Mesothelial cell of epicardium (in vitro differentiated cells): ENCODE measurements around the gene RIC3. TPM values are rescaled to one million over a fixed set of nuclear protein-coding genes. Genes with fewer than 3 reads are reported as not detected.

ENCODE experiments used
- DNase-seq, 2 experiments: peaks; one replicate each; pipeline ENCODE4 v3.0.0; 2021; ENCODE audit warnings: low spot score in 2 of 2; ENCODE audit not compliant: unreplicated experiment in 2 of 2
- H3K27ac Mint-ChIP-seq: 2 replicates; pipeline ENCODE4 v1.8.0; 2021; ENCODE audit warnings: mixed read lengths
- H3K27me3 Mint-ChIP-seq: 2 replicates; pipeline ENCODE4 v1.8.0; 2021; ENCODE audit warnings: low read depth, mixed read lengths
- H3K36me3 Mint-ChIP-seq: 2 replicates; pipeline ENCODE4 v1.8.0; 2021; ENCODE audit warnings: mixed read lengths
- H3K4me1 Mint-ChIP-seq: 2 replicates; pipeline ENCODE4 v1.8.0; 2021; ENCODE audit warnings: mixed read lengths
- H3K4me3 Mint-ChIP-seq: 2 replicates; pipeline ENCODE4 v1.8.0; 2021; ENCODE audit warnings: mild to moderate bottlenecking, moderate library complexity, mixed read lengths
- H3K9me3 Mint-ChIP-seq: 2 replicates; pipeline ENCODE4 v1.8.0; 2021; ENCODE audit warnings: mixed read lengths
- total RNA-seq: library from RNA; stranded (reverse); gene quantifications from 3 replicates; pipeline ENCODE4 v1.2.1, GENCODE V29; 2021
- TF ChIP-seq, protein P1 (sequence below): fragments of 200-600 bp; sonication (generic); IDR thresholded peaks from one replicate; pipeline ENCODE4 v1.5.0; 2021; ENCODE audit warnings: antibody characterized with exemption; ENCODE audit not compliant: unreplicated experiment

Gene RIC3
- total RNA-seq, 1 donor from 2014 or later, result 1.9 TPM

DNA sequence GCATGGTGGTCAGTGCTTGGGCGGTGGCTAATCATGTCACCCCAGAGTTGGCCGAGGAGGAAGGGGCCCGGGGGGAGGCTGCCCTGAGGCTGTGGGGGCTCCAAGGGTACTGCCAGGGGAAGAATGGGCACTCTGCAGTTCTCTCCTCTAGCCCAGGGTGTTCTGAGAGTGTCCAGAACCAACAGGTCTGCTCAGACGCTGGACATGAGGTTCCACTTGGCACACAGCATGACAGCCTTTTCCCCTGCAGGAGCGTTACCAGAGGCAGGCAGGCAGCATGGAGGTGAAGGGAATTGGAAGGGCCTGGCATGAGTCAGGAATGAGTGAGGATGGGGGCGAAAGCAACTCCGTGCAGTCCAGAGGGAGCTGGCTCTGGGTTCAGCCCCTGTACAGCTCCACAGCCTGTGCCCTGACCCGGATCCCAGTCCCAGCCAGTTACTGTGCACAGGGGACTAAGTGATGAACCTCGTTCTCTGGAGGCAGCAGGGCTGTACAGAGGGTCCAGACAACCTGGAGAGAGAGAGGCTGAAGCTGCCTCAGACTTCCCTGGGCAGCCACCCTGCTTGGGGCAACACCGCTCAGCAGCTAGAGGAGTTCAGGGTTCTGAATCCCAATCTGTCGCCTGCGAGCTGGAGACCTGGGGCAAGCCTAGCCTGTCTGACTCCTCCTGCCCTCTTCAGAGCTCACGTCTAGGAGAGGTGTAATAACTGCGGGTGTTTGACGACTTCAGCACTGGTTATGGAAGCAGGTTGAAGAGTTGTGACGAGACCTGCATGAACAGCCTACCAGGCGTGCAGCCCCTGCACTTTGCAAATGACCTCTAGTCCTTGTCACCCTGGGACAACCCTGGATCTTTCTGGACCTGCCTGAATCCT is 102.6 kb downstream of the RIC3 start:
- Mint-ChIP-seq H3K36me3 (no peaks in the 10 kb centered on the region), H3K27me3 (peaks cover 5% of the 10 kb centered on the region), H3K27ac (no peak overlapping the region), H3K4me1 (peaks cover 47% of the 10 kb centered on the region), H3K9me3 (no peaks in the 10 kb centered on the region), H3K4me3 (no peak overlapping the region)
- TF ChIP-seq, protein P1, sequence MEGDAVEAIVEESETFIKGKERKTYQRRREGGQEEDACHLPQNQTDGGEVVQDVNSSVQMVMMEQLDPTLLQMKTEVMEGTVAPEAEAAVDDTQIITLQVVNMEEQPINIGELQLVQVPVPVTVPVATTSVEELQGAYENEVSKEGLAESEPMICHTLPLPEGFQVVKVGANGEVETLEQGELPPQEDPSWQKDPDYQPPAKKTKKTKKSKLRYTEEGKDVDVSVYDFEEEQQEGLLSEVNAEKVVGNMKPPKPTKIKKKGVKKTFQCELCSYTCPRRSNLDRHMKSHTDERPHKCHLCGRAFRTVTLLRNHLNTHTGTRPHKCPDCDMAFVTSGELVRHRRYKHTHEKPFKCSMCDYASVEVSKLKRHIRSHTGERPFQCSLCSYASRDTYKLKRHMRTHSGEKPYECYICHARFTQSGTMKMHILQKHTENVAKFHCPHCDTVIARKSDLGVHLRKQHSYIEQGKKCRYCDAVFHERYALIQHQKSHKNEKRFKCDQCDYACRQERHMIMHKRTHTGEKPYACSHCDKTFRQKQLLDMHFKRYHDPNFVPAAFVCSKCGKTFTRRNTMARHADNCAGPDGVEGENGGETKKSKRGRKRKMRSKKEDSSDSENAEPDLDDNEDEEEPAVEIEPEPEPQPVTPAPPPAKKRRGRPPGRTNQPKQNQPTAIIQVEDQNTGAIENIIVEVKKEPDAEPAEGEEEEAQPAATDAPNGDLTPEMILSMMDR, result no peak
- DNase-seq, result no peak

DNA sequence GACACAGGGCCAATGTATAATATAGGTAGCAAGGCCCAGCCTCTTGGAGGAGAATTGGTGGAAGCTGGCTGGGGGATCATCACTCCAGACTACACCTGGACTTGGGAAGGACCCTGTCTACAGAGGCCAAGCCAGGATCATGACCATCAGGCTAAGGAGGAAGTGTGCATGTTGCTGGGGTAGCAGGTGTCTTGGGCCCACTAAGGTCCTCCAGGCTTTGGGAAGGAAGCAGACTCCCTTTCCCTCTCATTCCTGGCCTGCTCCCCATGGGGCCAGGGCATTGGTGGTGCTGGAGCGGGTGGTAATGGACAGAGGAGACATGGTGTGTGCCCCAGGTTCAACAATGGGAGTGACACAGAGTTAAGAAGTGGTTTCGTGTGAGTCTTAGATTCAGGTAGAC is 103.8 kb downstream of the RIC3 start:
- H3K9me3 Mint-ChIP-seq, result no peaks in the 10 kb centered on the region
- TF ChIP-seq, protein P1, result no peak
- no peak overlapping the region for H3K27ac Mint-ChIP-seq
- H3K27me3 Mint-ChIP-seq, result peaks cover 1% of the 10 kb centered on the region
- H3K36me3 Mint-ChIP-seq, result no peaks in the 10 kb centered on the region
- H3K4me3 Mint-ChIP-seq, result no peak overlapping the region
- H3K4me1 Mint-ChIP-seq, result peaks cover 41% of the 10 kb centered on the region
- peak in 1 of 2 experiments; percentile 34 for DNase-seq

DNA sequence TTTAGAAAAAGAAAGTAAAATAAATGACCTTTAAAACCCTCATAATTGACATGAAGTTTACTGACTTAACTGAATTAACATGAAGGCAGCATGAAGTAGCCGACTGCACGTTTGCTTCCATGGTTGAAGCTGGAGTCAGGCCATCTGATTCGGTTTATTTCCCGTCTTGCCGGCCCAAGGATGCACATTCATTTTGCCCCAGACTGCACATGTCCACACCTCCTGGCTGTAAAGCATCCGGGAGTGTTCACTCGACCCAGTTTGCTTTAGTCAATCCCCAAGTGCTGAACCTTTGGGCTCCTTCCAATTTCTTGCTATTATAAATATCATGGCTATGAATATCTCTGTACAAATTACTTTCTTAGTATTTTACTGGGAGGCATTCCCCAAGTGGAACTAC is 105.5 kb downstream of the RIC3 start:
- H3K36me3 Mint-ChIP-seq, result no peaks in the 10 kb centered on the region
- peaks cover 35% of the 10 kb centered on the region for H3K4me1 Mint-ChIP-seq
- H3K27me3 Mint-ChIP-seq, result peaks cover 1% of the 10 kb centered on the region
- DNase-seq, result no peak
- peak overlapping the region; percentile 58 for H3K27ac Mint-ChIP-seq
- TF ChIP-seq, protein P1, result no peak
- H3K9me3 Mint-ChIP-seq, result no peaks in the 10 kb centered on the region
- H3K4me3 Mint-ChIP-seq, result no peak overlapping the region

- H3K27me3 Mint-ChIP-seq, result peaks cover 1% of the 10 kb centered on the region
- DNase-seq, result no peak
- TF ChIP-seq, protein P1, result no peak
- peaks cover 30% of the 10 kb centered on the region for H3K4me1 Mint-ChIP-seq
- H3K27ac Mint-ChIP-seq, result peak overlapping the region; percentile 26
- no peaks in the 10 kb centered on the region for H3K9me3 Mint-ChIP-seq
- H3K4me3 Mint-ChIP-seq, result no peak overlapping the region
- no peaks in the 10 kb centered on the region for H3K36me3 Mint-ChIP-seq
Measured at GRCh38 chr11:8062781-8063257, 106.0 kb downstream of the RIC3 start.

DNA sequence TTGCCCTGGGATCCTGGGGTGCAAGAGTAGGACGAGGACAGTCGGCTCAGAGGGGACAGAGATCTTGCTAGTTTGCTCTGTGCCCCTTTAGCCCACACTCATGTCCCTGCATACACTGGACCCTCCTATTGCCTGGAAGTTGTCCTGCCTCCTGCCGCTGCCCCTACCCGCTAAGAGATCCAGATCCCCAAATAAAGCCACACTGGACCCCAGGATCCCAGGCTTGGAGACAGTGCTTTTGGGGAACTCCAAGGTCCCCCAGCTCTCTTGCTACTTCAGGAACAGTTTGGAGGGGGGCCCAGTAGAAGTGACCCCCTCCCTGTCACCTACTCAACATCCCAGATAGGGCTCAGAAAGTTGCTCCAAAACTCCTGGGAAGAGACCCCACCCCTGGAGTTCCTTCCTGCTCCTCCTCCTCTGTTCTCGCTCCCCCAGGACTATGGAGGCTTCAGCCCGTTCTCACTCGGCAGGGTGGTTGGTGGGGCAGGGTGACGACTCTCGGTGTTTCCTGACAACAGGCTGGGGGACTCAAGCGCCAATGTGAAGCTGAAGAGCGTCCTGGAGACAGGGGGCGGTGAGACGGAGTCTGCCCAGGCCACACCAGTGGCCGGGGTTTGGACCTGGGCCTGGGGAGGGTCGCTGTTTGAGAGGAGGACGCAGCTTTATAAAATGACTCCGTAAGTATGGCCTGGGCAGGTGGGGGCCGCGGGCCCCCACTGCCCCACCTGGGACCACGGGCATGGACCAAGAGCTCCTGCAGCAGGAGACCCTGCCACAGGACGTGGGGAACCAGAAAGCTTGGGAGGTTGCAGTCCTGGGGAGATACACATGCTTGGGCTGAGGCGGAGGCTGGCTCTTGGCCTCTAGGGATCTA is 107.0 kb downstream of the RIC3 start:
- Mint-ChIP-seq H3K4me3 (no peak overlapping the region), H3K27me3 (peaks cover 1% of the 10 kb centered on the region), H3K36me3 (no peaks in the 10 kb centered on the region), H3K27ac (peak overlapping the region; percentile 40), H3K9me3 (no peaks in the 10 kb centered on the region), H3K4me1 (peaks cover 23% of the 10 kb centered on the region)
- TF ChIP-seq, protein P1, result no peak
- DNase-seq, result peak in 1 of 2 experiments; percentile 28
